ENCODE results near the gene AFF2. TPM values are rescaled to one million over a fixed set of nuclear protein-coding genes. Genes with fewer than 3 reads are reported as not detected.

AFF2 gene
- total and polyA plus RNA-seq, 7 donors = 0.01 to 0.32 (median 0.11) TPM; not detected in 1

GRCh38 chrX:148537556-148538182 is 37.3 kb downstream of the AFF2 start:
- TF ChIP-seq CTCF (IDR thresholded peaks at IDR 0.05) = no peak
- Histone ChIP-seq H3K27ac (no peak overlapping the region), H3K27me3 (ENCODE audit: insufficient read depth in 3 of 3, low read length in 2 of 3) (no peaks in the 10 kb centered on the region), H3K4me1 (no peaks in the 10 kb centered on the region), H3K4me3 (no peak overlapping the region), H3K36me3 (ENCODE audit: insufficient read depth in 1 of 2, low read depth in 1 of 2) (no peaks in the 10 kb centered on the region), H3K9me3 (no peaks in the 10 kb centered on the region)
- intact Hi-C loops (cut with DNase I) = no loop called here
- ATAC-seq (no peak), DNase-seq (no peak)
- 65 to 72% (median 68%) methylated on average over 15 of the region's 15 CpGs for WGBS, 3 donors

GRCh38 chrX:148538582-148538981 is 38.2 kb downstream of the AFF2 start:
- Histone ChIP-seq H3K27ac (no peak overlapping the region), H3K27me3 (ENCODE audit: insufficient read depth in 3 of 3, low read length in 2 of 3) (no peaks in the 10 kb centered on the region), H3K4me1 (no peaks in the 10 kb centered on the region), H3K4me3 (no peak overlapping the region), H3K9me3 (no peaks in the 10 kb centered on the region), H3K36me3 (ENCODE audit: insufficient read depth in 1 of 2, low read depth in 1 of 2) (no peaks in the 10 kb centered on the region)
- TF ChIP-seq CTCF (IDR thresholded peaks at IDR 0.05) = no peak
- DNase-seq (no peak), ATAC-seq (no peak)
- 59 to 93% (median 75%) methylated on average over 2 of the region's 2 CpGs for WGBS, 3 donors
- intact Hi-C loops (cut with DNase I) = no loop called here

GRCh38 chrX:148540114-148540513 is 39.7 kb downstream of the AFF2 start:
- intact Hi-C loops (cut with DNase I) = no loop called here
- no peak overlapping the region for H3K4me3 ChIP-seq
- 47 to 62% (median 60%) methylated on average over 1 of the region's 1 CpG for WGBS, 3 donors
- H3K9me3 ChIP-seq = no peaks in the 10 kb centered on the region
- no peaks in the 10 kb centered on the region for H3K4me1 ChIP-seq
- no peak for DNase-seq
- TF ChIP-seq CTCF (IDR thresholded peaks at IDR 0.05) = no peak
- no peaks in the 10 kb centered on the region for H3K36me3 ChIP-seq (ENCODE audit: insufficient read depth in 1 of 2, low read depth in 1 of 2)
- no peak for ATAC-seq
- no peaks in the 10 kb centered on the region for H3K27me3 ChIP-seq (ENCODE audit: insufficient read depth in 3 of 3, low read length in 2 of 3)
- no peak overlapping the region for H3K27ac ChIP-seq

GRCh38 chrX:148540671-148541583 is 40.5 kb downstream of the AFF2 start:
- WGBS, 3 donors = 64 to 77% (median 73%) methylated on average over 10 of the region's 10 CpGs
- DNase-seq (no peak), ATAC-seq (no peak)
- H3K36me3 ChIP-seq (ENCODE audit: insufficient read depth in 1 of 2, low read depth in 1 of 2) = no peaks in the 10 kb centered on the region
- TF ChIP-seq CTCF (IDR thresholded peaks at IDR 0.05) = no peak
- no peaks in the 10 kb centered on the region for H3K4me1 ChIP-seq
- H3K27me3 ChIP-seq (ENCODE audit: insufficient read depth in 3 of 3, low read length in 2 of 3) = no peaks in the 10 kb centered on the region
- no peaks in the 10 kb centered on the region for H3K9me3 ChIP-seq
- intact Hi-C loops (cut with DNase I) = no loop called here
- H3K4me3 ChIP-seq = no peak overlapping the region
- no peak overlapping the region for H3K27ac ChIP-seq

Data from psoas muscle (tissue), 8 donors.